Activated naive CD4-positive, alpha-beta T cell treated with anti-CD3 and anti-CD28 coated beads, Interleukin-2, amount 10 ng/mL, durations not matched to agents 7 days and 5 days (primary cell): Measurements from ENCODE around the gene GRID1.

ENCODE experiments used
- CTCF ChIA-PET: fragments of 350-600 bp; sonication (Branson Sonifier 250); formaldehyde crosslinking; loops from one replicate; lab custom pipeline; 2021; ENCODE audit warnings: antibody characterized with exemption; lab: Charles Lee
- DNase-seq: peaks from one replicate; pipeline ENCODE4 v3.0.0-alpha.2; 2020
- H3K27ac Mint-ChIP-seq: one replicate; pipeline ENCODE4 v1.8.0; 2021; ENCODE audit warnings: mild to moderate bottlenecking, moderate library complexity, mixed read lengths
- H3K27me3 Mint-ChIP-seq: one replicate; pipeline ENCODE4 v1.8.0; 2021; ENCODE audit warnings: mild to moderate bottlenecking, mixed read lengths
- H3K36me3 Mint-ChIP-seq: one replicate; pipeline ENCODE4 v1.8.0; 2021; ENCODE audit warnings: mixed read lengths
- H3K4me1 Mint-ChIP-seq: one replicate; pipeline ENCODE4 v1.8.0; 2021; ENCODE audit warnings: mixed read lengths
- H3K4me3 Mint-ChIP-seq: one replicate; pipeline ENCODE4 v1.8.0; 2021; ENCODE audit warnings: mild to moderate bottlenecking, moderate library complexity, mixed read lengths
- H3K9me3 Mint-ChIP-seq: one replicate; pipeline ENCODE4 v1.8.0; 2021; ENCODE audit warnings: mixed read lengths

The GRID1 gene

GRCh38 chr10:85602713-85603112 is 763.9 kb downstream of the GRID1 start:
- peaks cover 20% of the 10 kb centered on the region for H3K27me3 Mint-ChIP-seq
- H3K27ac Mint-ChIP-seq = no peak overlapping the region
- CTCF ChIA-PET = no interaction called here
- peaks cover 2% of the 10 kb centered on the region for H3K9me3 Mint-ChIP-seq
- no peak overlapping the region for H3K4me3 Mint-ChIP-seq
- no peak for DNase-seq
- no peaks in the 10 kb centered on the region for H3K36me3 Mint-ChIP-seq
- H3K4me1 Mint-ChIP-seq = peaks cover 10% of the 10 kb centered on the region

DNA sequence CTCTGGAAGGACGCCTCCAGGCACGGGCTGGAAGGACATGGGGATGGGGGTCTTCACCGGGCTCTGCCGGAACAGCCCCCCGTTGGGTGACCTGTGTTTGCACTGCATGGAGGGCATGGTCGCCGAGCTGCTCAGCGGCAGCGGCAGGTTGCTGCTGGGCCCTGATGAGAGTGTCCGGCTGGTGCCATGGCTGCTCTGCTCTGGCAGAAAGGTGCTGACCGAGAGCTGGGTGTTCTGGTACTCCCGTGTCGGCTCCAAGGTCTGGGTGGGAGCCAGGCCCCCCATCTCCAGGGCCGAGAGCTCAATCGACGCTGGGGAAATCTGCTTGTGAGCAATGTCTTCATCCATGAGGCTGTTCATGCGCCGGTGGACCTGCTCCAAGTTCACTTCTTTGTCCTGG is 764.3 kb downstream of the GRID1 start:
- Mint-ChIP-seq H3K4me1 (peaks cover 10% of the 10 kb centered on the region), H3K36me3 (no peaks in the 10 kb centered on the region), H3K9me3 (peaks cover under 1% of the 10 kb centered on the region), H3K4me3 (no peak overlapping the region), H3K27me3 (peaks cover 20% of the 10 kb centered on the region), H3K27ac (no peak overlapping the region)
- CTCF ChIA-PET = no interaction called here
- DNase-seq = no peak

- no peak overlapping the region for H3K4me3 Mint-ChIP-seq
Observed at GRCh38 chr10:85601526-85601925, 765.1 kb downstream of the GRID1 start.

GRCh38 chr10:85600744-85601081 is 765.9 kb downstream of the GRID1 start:
- Mint-ChIP-seq H3K9me3 (no peaks in the 10 kb centered on the region), H3K27me3 (peaks cover 21% of the 10 kb centered on the region), H3K36me3 (no peaks in the 10 kb centered on the region), H3K4me1 (peaks cover 10% of the 10 kb centered on the region), H3K27ac (no peak overlapping the region), H3K4me3 (no peak overlapping the region)
- no peak for DNase-seq
- CTCF ChIA-PET = no interaction called here

More at GRCh38 chr10:85601526-85601925, 765.1 kb downstream of the GRID1 start:
- DNase-seq = no peak
- Mint-ChIP-seq H3K27me3 (peaks cover 20% of the 10 kb centered on the region), H3K4me1 (peaks cover 10% of the 10 kb centered on the region), H3K27ac (no peak overlapping the region), H3K36me3 (no peaks in the 10 kb centered on the region), H3K9me3 (no peaks in the 10 kb centered on the region)
- CTCF ChIA-PET = no interaction called here

DNA sequence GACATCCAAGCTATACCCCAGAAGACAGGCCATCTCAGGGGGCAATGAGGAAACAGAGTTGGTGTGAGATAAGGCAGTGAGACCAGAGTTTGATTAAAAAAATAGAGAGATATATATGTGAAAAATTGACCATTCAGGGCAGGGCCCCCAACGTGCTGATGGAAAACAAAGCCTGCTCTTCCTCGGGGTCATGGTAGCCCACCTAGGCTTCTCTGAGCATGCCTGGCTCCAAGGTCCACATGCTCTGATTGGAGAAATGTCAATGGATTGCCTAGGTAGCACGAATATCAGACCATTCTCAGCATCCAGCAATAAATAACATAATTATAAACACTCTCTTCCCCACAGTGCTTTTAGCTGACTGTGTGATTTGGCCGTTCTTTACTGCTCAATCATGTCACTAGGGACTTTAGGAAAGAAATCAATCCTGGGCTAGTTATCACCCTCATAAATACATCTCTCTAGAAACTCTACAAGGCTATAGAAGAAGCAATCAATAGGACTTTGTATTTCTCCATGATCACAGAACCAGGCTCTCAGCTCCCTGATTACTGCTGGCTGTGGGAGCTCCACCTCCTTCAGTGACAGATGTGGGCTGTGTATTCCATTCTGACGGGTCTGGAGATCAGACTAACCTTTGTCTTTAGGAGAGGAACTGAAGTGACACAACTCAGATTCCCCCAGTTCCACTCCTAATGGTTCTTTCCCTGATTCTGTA is 766.4 kb downstream of the GRID1 start:
- no peaks in the 10 kb centered on the region for H3K9me3 Mint-ChIP-seq
- no peak for DNase-seq
- no peaks in the 10 kb centered on the region for H3K36me3 Mint-ChIP-seq
- no peak overlapping the region for H3K4me3 Mint-ChIP-seq
- peaks cover 10% of the 10 kb centered on the region for H3K4me1 Mint-ChIP-seq
- CTCF ChIA-PET = no interaction called here
- no peak overlapping the region for H3K27ac Mint-ChIP-seq
- peaks cover 19% of the 10 kb centered on the region for H3K27me3 Mint-ChIP-seq

GRCh38 chr10:85599081-85599480 is 767.5 kb downstream of the GRID1 start:
- DNase-seq = no peak
- CTCF ChIA-PET = no interaction called here

DNA sequence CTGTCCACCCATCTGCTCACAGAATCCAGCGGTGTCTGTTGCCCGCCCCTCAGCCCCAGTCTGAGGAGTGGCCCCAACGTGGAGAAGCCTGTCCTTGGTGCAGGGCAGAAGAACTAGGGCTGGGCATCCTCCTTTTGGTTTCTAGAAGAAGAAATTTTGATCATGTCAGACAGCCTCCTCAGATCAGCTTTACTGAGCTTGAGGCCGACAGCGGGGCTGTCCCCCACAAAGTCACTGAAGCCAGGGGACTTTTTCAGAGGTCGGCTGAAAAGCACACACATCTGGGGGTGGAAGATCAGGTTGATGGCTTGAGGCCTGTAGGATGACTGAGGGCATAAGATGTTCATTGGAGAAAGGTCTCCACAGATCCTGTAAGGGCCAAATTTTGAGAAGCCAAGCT is 767.9 kb downstream of the GRID1 start:
- Mint-ChIP-seq H3K4me3 (no peak overlapping the region), H3K27ac (no peak overlapping the region), H3K27me3 (peaks cover 16% of the 10 kb centered on the region), H3K9me3 (no peaks in the 10 kb centered on the region), H3K4me1 (peaks cover 22% of the 10 kb centered on the region), H3K36me3 (no peaks in the 10 kb centered on the region)
- CTCF ChIA-PET = no interaction called here
- DNase-seq = no peak

More at GRCh38 chr10:85599081-85599480, 767.5 kb downstream of the GRID1 start:
- Mint-ChIP-seq H3K27ac (no peak overlapping the region), H3K4me1 (peaks cover 21% of the 10 kb centered on the region), H3K9me3 (no peaks in the 10 kb centered on the region), H3K4me3 (no peak overlapping the region), H3K27me3 (peaks cover 16% of the 10 kb centered on the region), H3K36me3 (no peaks in the 10 kb centered on the region)

- CTCF ChIA-PET = no interaction called here
- Mint-ChIP-seq H3K36me3 (no peaks in the 10 kb centered on the region), H3K4me1 (peaks cover 12% of the 10 kb centered on the region), H3K27me3 (peaks cover 16% of the 10 kb centered on the region), H3K27ac (no peak overlapping the region), H3K4me3 (no peak overlapping the region), H3K9me3 (no peaks in the 10 kb centered on the region)
- no peak for DNase-seq
Observed at GRCh38 chr10:85597006-85597405, 769.6 kb downstream of the GRID1 start.

- peaks cover 16% of the 10 kb centered on the region for H3K27me3 Mint-ChIP-seq
- CTCF ChIA-PET = no interaction called here
- peaks cover 12% of the 10 kb centered on the region for H3K4me1 Mint-ChIP-seq
- no peaks in the 10 kb centered on the region for H3K36me3 Mint-ChIP-seq
- no peak overlapping the region for H3K27ac Mint-ChIP-seq
- no peaks in the 10 kb centered on the region for H3K9me3 Mint-ChIP-seq
- no peak overlapping the region for H3K4me3 Mint-ChIP-seq
- DNase-seq = no peak
Observed at GRCh38 chr10:85596389-85596788, 770.2 kb downstream of the GRID1 start.

GRCh38 chr10:85594239-85594638 is 772.4 kb downstream of the GRID1 start:
- Mint-ChIP-seq H3K36me3 (no peaks in the 10 kb centered on the region), H3K4me1 (peaks cover 12% of the 10 kb centered on the region), H3K27ac (no peak overlapping the region), H3K4me3 (no peak overlapping the region), H3K9me3 (no peaks in the 10 kb centered on the region), H3K27me3 (peaks cover 11% of the 10 kb centered on the region)
- CTCF ChIA-PET = interaction anchor here (1.1 kb wide), 1 partner anchor 16 kb away, joined by 4 read pairs; no protein-coding TSS in a partner anchor
- DNase-seq = no peak

DNA sequence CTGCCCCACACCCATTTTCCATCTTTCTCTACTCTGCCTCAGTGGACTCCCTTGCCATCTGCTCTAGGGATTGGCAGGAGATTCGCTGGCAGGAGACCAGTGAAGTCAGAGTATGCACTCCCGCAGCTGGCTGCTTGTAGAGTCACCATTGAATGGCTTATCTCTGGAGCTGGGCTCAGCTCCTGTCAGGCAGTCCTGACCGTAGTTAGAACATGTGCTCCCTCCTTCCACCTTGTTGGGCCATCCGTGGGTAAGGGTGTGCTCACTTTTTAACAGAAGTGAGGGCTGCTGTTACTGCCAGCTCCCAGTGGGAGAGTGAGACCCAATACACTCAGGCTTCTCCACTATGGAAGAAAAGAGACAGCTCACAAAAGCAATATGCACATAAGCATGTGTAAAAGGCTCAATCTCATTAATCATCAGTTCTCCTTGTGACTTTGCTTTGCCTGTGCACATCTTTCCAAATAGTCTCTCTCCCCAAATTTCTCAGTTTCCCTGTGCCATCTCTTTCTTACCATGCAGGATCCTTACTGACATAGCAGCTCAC is 773.3 kb downstream of the GRID1 start:
- Mint-ChIP-seq H3K4me3 (no peak overlapping the region), H3K36me3 (no peaks in the 10 kb centered on the region), H3K27me3 (peaks cover 6% of the 10 kb centered on the region), H3K4me1 (peaks cover 12% of the 10 kb centered on the region), H3K27ac (no peak overlapping the region), H3K9me3 (no peaks in the 10 kb centered on the region)
- DNase-seq = no peak
- CTCF ChIA-PET = no interaction called here

DNA sequence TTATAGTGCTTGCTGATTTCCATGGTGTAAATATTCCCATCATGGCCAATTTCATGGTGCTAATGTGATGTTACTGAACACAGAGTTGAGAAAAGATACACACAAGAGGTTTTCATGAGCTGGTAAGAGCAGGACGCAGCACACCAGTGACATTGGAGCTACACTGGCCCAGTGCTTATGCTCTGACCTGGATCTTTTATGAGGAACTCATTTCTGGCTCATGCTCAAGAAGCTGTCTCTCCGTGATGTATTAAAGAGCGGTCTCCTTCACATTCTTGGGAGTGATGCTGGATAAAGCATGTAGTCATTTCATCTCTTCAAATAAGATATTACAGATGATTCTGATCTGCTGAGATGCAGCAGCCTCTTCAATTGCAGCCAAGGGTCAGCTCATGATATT is 785.2 kb downstream of the GRID1 start:
- H3K4me3 Mint-ChIP-seq = no peak overlapping the region
- no peaks in the 10 kb centered on the region for H3K36me3 Mint-ChIP-seq
- no peaks in the 10 kb centered on the region for H3K4me1 Mint-ChIP-seq
- H3K27me3 Mint-ChIP-seq = no peaks in the 10 kb centered on the region
- no peaks in the 10 kb centered on the region for H3K9me3 Mint-ChIP-seq
- no peak overlapping the region for H3K27ac Mint-ChIP-seq
- DNase-seq = no peak
- CTCF ChIA-PET = no interaction called here

- no peaks in the 10 kb centered on the region for H3K4me1 Mint-ChIP-seq
- CTCF ChIA-PET = no interaction called here
- H3K4me3 Mint-ChIP-seq = no peak overlapping the region
- no peak overlapping the region for H3K27ac Mint-ChIP-seq
- no peaks in the 10 kb centered on the region for H3K9me3 Mint-ChIP-seq
- DNase-seq = no peak
- no peaks in the 10 kb centered on the region for H3K36me3 Mint-ChIP-seq
- H3K27me3 Mint-ChIP-seq = no peaks in the 10 kb centered on the region
Observed at GRCh38 chr10:85580585-85580984, 786.0 kb downstream of the GRID1 start.

DNA sequence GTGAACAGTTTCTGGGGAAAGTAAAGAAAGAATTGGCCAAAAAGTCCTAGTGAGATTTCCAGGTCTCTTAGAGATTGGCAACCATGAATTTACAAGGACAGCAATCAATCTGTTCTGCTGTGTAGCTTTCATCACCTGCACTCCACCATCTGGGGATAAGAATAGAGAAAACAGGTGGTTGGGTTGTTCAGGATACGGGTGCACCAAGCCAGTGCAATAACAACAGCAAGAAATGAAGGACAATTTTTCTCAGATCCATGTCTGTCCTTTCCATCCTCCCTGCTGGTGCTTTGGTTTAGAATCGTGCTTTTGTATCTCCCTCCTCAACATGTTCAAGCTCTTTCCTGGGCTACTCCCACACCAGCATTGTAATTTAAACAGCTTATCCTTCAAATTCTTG is 787.7 kb downstream of the GRID1 start:
- no peaks in the 10 kb centered on the region for H3K9me3 Mint-ChIP-seq
- CTCF ChIA-PET = no interaction called here
- H3K36me3 Mint-ChIP-seq = no peaks in the 10 kb centered on the region
- no peak for DNase-seq
- no peak overlapping the region for H3K4me3 Mint-ChIP-seq
- no peak overlapping the region for H3K27ac Mint-ChIP-seq
- no peaks in the 10 kb centered on the region for H3K4me1 Mint-ChIP-seq
- H3K27me3 Mint-ChIP-seq = no peaks in the 10 kb centered on the region

- DNase-seq = no peak
- no peak overlapping the region for H3K4me3 Mint-ChIP-seq
- no peaks in the 10 kb centered on the region for H3K9me3 Mint-ChIP-seq
- H3K27me3 Mint-ChIP-seq = peaks cover 4% of the 10 kb centered on the region
- no peaks in the 10 kb centered on the region for H3K36me3 Mint-ChIP-seq
- H3K4me1 Mint-ChIP-seq = no peaks in the 10 kb centered on the region
- no peak overlapping the region for H3K27ac Mint-ChIP-seq
- CTCF ChIA-PET = no interaction called here
Observed at GRCh38 chr10:85575441-85575840, 791.2 kb downstream of the GRID1 start.
